Measurements from ENCODE around the gene SAMD5. TPM values are rescaled to one million over a fixed set of nuclear protein-coding genes. Genes with fewer than 3 reads are reported as not detected.

The SAMD5 gene
- total RNA-seq, 2 donors from 2014 or later: 1.1 to 1.4 TPM

DNA sequence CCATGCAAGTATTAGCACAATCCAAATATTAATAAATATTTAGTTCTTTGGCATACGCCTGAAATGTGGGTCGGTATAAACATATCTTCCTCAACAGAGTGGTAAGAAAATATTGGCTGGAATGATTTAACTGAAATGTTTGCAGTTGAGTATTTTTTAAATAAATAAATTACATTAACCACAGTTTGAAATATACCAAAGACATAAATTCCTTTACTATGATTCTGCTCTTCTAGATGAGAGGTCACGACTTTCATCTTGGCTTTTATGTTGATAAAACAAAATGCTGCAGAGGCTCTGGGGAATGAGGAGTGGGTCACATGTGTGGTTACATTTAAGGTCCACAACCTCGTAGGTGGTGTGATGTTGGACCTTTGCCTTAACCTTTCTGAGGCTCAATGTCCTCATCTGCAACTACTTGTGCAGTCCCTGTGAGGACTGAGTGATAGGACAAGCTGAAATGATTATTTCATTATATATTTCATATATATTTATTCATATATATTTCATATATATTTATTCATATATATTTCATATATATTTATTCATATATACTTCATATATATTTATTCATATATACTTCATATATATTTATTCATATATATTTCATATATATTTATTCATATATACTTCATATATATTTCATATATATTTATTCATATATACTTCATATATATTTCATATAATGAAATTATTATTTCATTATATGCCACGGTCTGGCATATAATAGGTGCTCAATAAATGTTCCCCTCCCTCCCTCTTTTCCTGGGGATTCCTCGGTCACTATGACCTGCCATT, 107.4 kb downstream of the SAMD5 start:
- H3K27me3 ChIP-seq: no peaks in the 10 kb centered on the region
- H3K36me3 ChIP-seq: no peaks in the 10 kb centered on the region
- no peaks in the 10 kb centered on the region for H3K9me3 ChIP-seq
- H3K27ac ChIP-seq: no peak overlapping the region
- H3K4me3 ChIP-seq: no peak overlapping the region
- no peak for TF ChIP-seq CTCF (IDR thresholded peaks at IDR 0.05)
- peaks cover 0 to 6% of the 10 kb centered on the region in 2 donors for H3K4me1 ChIP-seq
- no peak for DNase-seq (ENCODE audit: low spot score)

DNA sequence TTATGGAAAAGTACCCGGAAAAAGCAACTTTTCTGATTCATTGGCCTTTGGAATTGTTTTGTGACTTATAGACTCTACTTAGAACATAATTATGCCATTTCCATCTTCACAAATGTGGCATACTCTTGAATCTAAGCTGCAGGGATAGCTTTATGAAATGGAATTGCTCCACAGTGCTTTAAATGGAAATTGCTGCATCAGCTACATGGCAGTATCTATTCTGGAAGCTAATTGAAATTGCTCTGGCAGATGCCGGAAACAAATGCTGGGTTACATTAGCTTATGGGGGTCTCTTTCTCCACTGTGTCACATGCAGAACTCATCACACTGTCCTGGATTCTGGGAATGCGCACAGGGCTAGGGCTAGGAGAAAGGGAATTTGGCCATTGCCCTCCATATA, 108.9 kb downstream of the SAMD5 start:
- TF ChIP-seq CTCF (IDR thresholded peaks at IDR 0.05): no peak
- Histone ChIP-seq H3K4me3 (no peak overlapping the region), H3K4me1 (peaks cover 0 to 6% of the 10 kb centered on the region in 2 donors), H3K36me3 (no peaks in the 10 kb centered on the region), H3K27ac (no peak overlapping the region), H3K9me3 (no peaks in the 10 kb centered on the region), H3K27me3 (no peaks in the 10 kb centered on the region)
- DNase-seq (ENCODE audit: low spot score): no peak

DNA sequence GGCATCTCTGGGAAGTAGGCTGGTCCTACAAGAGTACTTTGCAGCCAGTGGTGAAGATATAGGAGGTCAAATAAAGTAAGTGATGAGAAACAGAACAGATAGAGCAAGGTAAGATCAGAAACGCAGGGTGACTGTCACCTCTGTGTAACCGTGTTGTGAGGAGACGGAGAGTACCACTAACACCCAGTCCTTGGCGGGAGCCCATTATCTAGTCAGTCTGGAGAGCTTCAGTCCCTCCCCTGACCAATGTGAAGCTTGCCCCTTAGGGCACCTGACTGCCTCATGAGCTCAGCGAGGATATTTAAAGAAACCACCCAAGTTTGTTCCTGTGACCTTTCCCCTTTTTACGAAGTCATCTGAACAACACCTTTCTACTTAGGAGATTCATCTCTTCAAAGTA, 110.0 kb downstream of the SAMD5 start:
- Histone ChIP-seq H3K9me3 (no peaks in the 10 kb centered on the region), H3K36me3 (no peaks in the 10 kb centered on the region), H3K27ac (no peak overlapping the region), H3K4me1 (peaks cover 0 to 6% of the 10 kb centered on the region in 2 donors), H3K27me3 (no peaks in the 10 kb centered on the region), H3K4me3 (no peak overlapping the region)
- DNase-seq (ENCODE audit: low spot score): no peak
- no peak for TF ChIP-seq CTCF (IDR thresholded peaks at IDR 0.05)

DNA sequence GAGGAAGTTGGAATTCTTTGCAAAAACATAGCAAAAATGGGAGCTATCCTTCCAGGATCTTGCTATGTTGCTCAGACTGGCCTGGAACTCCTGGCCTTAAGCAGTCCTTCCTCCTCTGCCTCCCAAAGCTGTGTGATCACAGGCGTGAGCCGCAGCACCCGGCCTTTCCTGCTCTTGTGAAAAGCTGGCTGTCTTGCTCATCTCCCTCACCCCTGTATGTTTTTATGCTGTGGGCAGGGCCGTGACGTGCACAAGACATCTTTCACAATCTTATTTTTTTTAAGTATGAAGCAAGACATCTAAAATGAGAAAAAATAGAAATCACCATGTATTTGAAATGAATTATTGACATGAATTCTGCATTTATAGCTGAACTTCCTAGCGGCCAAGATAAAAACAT, 110.4 kb downstream of the SAMD5 start:
- no peaks in the 10 kb centered on the region for H3K36me3 ChIP-seq
- DNase-seq (ENCODE audit: low spot score): no peak
- peak overlapping the region in 1 of 2 donors; percentile 29 for H3K27ac ChIP-seq
- H3K4me1 ChIP-seq: peaks cover 0 to 6% of the 10 kb centered on the region in 2 donors
- H3K4me3 ChIP-seq: no peak overlapping the region
- no peaks in the 10 kb centered on the region for H3K27me3 ChIP-seq
- no peak for TF ChIP-seq CTCF (IDR thresholded peaks at IDR 0.05)
- no peaks in the 10 kb centered on the region for H3K9me3 ChIP-seq
